Activated CD8-positive, alpha-beta memory T cell treated with anti-CD3 and anti-CD28 coated beads for 1 hour (primary cell): ENCODE measurements around the gene PCGF1.

Experiments
- DNase-seq, 2 donors: peaks; one replicate each; pipeline ENCODE4 v3.0.0-alpha.2; 2020; ENCODE audit warnings: low read depth in 1 of 2; ENCODE audit errors: extremely low read depth in 1 of 2

PCGF1 gene

DNA sequence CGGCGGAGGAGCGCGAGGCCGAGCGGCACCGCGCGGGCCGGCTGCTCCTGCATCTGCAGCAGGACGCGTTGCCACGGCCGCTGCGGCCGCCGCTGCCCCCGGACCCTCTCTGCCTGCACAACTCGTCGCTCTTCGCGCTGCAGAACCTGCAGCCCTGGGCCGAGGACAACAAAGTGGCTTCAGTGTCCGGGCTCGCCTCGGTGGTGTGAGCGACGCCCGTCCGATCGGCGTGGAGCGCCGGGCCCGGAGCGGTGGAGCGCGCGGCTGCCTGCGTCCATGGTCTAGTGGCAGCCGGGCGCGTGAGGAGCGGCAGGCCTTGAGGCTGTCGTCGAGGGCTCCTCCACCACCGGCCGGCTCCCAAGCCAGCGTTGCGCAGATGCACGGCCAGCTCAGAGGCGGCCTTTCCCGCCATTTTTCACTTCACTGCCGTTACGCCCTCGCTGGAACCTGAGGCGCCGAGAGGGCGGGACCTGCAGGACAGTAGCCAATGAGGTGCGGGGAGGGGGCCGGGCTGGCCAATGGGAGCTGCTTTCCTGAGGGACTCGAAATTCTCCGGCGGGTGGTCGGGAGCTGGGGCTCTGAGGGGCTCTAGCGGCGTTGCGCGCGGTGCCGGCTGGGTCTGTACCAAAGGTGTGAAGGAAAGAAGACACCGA, 8.6 kb upstream of the PCGF1 start:
- peak; percentile 49 to 56 for DNase-seq

- DNase-seq = no peak
Measured at GRCh38 chr2:74515271-74515980, 7.9 kb upstream of the PCGF1 start.

DNA sequence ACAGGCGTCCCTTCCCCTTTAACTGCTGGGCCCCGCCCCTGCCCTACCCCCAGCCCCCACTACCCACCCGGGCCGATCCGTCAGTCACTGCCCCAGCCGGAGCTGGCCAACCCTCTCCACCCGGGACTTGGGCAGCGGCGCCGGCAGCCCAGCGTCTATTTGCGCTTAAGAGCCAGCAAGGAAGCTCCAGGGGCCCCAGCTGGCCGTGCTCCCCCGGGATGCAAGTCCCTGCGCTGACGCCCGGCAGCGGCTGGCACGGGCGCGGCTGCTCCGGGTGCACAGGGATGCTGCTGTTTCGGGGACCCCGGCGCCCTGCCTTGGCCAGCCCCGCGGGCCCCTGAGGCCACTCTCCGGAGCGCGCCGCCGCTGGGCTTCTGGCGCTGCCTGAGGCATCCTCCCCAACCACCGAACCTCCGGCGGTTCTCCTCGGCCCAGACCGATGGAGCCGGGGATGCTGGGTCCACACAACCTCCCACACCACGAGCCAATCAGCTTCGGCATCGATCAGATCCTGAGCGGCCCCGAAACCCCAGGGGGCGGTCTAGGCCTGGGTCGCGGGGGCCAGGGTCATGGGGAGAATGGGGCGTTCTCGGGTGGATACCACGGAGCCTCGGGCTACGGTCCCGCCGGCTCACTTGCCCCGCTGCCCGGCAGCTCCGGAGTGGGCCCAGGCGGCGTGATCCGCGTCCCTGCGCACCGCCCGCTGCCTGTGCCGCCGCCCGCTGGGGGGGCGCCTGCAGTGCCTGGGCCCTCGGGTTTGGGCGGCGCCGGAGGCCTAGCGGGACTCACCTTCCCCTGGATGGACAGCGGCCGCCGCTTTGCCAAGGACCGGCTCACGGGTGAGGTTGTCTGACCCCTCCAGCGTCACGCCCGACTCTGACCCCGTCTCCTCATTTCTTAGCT, 7.1 kb upstream of the PCGF1 start, which contains the start of gene TLX2:
Gene TLX2 (plus strand): TSS at position 83 of the 903 bp plus-strand sequence. CDS start 357 bp downstream, at position 440.
- no peak for DNase-seq

DNA sequence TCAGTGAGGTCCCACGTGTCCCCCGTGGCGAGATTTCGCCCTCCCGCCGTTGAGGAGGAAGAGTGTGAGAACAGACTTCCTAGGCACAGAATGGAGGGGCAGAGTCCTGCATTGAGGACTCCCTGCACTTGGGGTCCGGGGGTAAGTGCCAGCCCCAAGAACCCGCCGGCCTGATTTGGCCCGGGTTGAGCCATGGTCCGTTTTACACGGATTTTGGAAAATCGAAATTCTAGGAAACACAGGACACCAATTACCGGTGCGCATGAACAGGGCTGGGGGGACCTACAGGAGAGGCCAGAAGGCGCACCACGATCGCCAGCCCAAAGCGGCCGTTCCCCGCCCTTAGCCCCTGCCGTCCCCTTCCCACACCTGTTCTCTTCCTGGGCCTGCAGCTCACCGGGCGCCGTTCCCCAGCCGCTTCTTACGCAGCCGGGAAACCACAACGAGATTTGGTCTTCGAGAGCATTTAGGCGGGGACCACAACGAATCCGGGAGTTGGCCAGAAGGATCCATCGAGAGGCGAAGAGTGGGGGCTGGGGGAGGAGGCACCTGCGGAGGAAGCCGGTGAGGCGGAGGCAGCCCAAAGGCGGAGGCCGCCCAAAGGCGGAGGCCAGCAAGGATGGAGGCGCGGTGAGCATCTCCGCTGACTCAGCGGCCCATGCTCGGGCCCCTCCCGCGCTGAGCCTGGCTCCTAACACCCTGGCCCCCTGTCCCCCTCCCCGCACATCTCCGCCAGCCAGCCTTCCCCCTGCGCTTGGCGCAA, 6.3 kb upstream of the PCGF1 start:
- DNase-seq = no peak

- DNase-seq = no peak
Measured at GRCh38 chr2:74512744-74513604, 5.5 kb upstream of the PCGF1 start.

DNA sequence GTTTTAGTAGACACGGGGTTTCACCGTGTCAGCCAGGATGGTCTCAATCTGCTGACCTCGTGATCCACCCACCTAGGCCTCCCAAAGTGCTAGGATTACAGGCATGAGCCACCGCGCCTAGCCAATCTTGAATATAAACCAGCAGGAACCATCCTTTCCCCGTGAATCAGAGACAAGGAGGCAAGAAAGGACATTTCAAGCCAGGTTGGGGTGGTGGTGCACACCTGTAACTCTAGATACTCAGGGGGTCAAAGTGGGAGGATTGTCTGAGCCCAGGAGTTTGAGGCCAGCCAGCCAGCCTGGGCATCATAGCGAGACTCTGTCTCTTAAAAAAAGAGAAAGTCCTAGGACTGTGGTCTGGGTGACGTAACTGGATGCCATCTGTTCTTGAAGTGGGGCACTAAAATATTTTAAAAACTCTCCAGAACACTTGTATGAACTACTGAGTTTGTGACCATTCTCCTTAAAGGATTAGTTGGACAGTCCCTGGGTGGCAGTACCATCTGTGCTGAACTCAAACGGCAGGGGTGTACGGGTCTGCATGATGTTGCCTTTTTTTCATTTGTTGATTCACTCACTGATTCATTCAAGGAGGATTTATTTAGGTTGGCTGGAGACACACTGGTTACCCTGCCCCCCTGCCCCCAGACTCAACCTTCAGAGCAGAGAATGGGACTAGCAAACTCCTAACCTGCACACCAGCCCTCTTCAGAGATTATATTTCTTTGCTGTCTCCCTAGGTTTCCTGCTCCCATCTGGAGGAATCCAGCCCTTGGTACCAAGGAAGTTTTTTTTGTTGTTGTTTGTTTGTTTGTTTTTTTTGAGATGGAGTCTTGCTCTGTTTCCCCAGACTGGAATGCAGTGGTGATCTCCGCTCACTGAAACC, 3.9 kb upstream of the PCGF1 start:
- no peak for DNase-seq

- no peak for DNase-seq
Measured at GRCh38 chr2:74510272-74510671, 2.8 kb upstream of the PCGF1 start.

DNA sequence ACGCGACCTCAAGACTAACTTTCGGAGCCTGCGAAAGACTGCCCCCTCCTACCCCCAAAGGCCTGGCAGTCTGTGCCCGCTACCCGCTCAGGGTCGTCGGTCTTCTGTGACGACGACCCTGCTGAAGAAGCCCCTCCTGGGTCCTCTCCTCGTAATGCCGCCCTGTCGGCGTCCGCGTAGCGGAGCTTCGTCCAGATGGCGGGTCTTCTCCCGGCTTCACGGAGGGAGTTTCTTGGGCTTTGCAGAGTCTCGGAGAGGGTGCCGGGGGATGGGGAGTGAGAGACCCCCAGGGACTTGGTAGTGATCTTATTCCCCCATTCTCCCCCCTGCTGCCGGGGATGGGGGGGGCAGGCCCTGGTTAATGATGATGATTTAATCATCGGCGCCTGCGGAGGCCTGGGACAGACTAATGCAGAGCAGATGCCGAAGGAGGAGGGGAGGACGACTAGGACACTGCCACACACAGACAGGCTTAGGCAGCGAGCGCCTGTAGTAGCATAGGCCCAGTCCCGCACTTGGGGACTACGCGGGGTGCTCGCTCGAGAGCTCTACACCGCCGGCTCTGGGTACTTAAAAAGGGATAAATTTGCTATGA, 528 bp upstream of the PCGF1 start:
- DNase-seq = no peak

DNA sequence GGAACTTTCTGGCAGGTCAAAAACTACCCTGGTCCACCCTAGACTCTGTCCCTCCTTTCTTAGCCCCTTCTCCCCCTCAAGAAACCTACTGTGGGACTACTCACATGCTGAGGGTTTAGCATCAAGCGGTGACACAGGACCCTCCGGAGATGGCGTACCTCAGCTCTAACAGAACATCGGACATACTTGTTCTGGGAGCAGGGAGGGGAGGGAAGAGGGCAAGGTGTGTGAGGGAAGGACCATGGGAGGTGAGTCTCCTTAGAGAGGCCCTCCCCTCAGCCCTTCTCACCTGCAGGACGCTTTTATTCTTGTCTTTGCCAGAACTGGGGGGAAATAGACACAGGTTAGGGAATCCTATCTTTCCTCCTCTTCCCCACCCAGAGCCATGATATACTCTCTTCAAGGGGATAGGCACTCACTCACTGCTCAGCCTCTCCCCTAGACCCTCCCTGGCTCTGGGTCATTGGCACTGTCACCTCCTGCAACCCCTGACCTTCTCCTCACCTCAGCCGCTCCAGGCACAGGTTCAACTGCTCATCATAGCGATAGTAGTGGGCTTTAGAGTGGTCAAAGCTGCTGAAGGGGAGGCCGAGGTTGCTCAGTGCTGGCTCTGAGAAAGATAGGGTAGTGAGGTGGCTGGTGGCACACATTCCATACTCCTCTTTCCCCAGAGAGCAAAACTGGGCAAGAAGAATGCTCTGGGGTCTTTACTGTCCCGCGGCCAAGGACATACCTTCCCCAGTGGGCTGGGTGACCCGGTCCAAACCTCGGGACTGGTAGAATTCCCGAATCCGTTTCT, 1.8 kb downstream of the PCGF1 start:
- no peak for DNase-seq

DNA sequence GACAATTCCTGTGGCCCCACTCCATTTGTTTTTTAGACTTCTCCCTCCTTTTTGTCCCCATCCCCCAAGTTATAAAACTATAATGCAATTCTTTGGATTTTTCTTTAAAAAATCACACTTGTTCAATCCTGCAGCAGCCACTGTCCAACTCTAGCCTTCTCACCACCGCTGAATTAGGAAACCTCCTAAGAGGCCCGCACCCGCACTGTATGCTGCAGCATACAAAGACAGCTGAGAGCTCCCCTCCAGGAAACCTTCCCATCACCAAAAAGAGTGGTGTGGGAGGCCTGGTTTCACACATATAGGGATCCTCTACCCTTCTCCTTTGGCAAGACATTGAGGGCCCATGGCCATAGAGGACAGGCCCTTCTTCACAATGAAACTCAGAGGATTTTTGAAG, 2.9 kb downstream of the PCGF1 start:
- no peak for DNase-seq

- no peak for DNase-seq
Measured at GRCh38 chr2:74503506-74504475, 3.7 kb downstream of the PCGF1 start.

- no peak for DNase-seq
Measured at GRCh38 chr2:74502720-74503505, 4.6 kb downstream of the PCGF1 start.

GRCh38 chr2:74502147-74502719, 5.3 kb downstream of the PCGF1 start:
- no peak for DNase-seq

DNA sequence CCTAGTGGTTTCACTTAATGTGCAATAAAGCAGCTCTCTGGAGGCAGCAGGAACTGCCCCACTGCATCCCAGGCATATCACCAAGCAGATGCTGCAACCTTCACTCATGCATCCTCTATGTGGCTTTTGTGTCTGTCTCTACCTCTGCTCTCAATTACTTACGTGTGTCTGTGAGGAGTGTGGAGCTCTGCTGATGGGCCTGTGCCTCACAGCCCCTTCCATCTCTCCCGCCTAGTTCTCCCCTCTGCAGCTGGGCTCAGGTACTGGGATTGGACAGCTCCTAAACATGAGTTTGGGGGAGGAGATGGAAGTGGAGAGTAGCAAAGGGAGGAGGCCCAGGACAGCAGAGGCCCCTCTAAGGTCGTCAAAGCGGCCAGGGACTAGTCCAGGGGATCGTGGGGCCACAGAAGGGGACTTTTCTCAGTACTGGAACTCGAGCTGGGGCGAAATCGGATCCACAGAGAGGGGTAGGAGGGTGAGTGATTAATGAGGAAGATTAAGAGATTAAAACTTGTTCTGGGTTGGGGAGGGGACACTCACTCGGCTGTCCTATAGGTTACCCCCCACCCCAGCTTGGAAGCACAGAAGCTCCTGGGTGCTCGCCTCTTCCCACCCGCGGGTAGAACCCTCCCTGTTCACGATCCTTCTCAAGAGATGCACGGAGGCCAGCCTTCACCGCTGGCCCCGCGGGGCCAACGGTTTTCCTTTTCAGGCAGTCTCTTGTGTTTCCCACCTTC, 6.0 kb downstream of the PCGF1 start:
- no peak for DNase-seq

GRCh38 chr2:74500578-74500946, 6.9 kb downstream of the PCGF1 start:
- DNase-seq = no peak
